ENCODE results near the gene MED27. TPM values are rescaled to one million over a fixed set of nuclear protein-coding genes. Genes with fewer than 3 reads are reported as not detected.

Gene MED27
- total and polyA plus RNA-seq, 7 donors: 10.7 to 24.4 (median 14.2) TPM

DNA sequence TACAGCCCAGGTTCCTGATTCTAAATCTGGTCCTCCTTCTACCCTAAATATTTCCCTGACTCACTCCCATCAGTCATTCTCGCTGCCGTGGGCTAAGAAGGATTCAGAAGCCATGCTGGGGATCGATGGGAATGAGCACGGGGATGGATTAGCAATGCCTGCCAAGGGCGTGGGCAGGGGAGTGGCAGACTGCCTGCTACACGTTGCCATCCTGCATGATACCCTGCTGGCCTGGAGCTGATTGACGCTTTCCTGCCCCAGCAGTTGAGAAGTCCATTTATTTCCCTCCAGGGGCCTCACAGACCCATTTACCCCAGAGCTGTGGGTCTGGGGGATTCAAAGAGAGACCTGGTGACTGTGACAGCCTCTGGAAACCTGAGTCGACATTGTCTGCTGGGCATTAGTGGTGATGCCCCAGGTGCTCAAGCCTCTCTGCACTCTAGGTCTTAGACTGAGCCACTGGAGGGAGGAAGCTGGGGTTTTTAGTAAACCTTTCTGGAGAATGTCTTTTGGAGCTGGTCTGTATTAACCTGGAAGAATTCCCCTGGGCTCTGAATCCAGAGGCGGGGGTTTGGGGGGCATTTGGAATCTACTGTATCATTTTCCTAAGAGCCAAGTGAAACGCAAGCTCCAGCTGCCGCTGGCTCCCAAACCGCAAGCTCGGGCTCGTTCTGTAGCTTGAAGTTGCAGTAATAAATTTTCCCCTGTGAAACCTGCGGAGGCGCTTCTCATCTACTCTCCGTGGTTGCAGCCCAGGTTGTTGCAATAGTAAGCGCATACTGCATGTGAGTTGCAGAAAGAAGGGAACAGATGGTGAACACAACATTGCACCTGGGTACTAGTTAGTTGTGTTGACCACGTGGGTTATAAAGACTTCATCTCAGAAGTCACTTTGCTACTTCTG, 263.4 kb downstream of the MED27 start:
- no peak overlapping the region for H3K4me3 ChIP-seq
- DNase-seq (no peak), ATAC-seq (no peak)
- no peak overlapping the region for H3K27ac ChIP-seq
- WGBS, 3 donors: 25 to 28% (median 25%) methylated on average over 19 of the region's 19 CpGs
- no peaks in the 10 kb centered on the region for H3K4me1 ChIP-seq
- H3K36me3 ChIP-seq (ENCODE audit: insufficient read depth in 1 of 2, low read depth in 1 of 2): no peaks in the 10 kb centered on the region
- TF ChIP-seq CTCF (IDR thresholded peaks at IDR 0.05): no peak
- no peaks in the 10 kb centered on the region for H3K9me3 ChIP-seq
- intact Hi-C loops (cut with DNase I): no loop called here
- peaks cover 0 to 75% (median 20%) of the 10 kb centered on the region in 3 donors for H3K27me3 ChIP-seq (ENCODE audit: insufficient read depth in 3 of 3, low read length in 2 of 3)

DNA sequence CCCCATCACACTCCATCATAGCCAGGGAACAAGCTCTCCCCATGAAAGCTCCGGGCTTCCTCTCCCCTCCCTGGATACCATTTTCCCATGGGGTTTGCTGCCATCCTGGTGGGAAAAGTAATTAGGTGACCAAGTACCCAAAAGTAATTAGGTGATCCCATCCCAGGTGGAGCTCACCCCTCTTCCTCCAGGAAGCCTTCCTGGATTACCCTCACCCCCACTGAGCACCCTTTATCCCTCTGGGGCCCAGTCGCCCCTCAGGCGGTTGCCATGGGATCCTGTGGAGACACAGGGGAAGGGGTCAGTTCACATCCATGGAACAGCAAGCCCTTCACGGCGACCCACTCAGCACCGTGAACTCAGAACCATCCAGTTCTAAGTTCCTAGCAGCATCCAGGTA, 265.0 kb downstream of the MED27 start:
- no peaks in the 10 kb centered on the region for H3K4me1 ChIP-seq
- no peak for DNase-seq
- H3K9me3 ChIP-seq: no peaks in the 10 kb centered on the region
- no peak for TF ChIP-seq CTCF (IDR thresholded peaks at IDR 0.05)
- no peaks in the 10 kb centered on the region for H3K36me3 ChIP-seq (ENCODE audit: insufficient read depth in 1 of 2, low read depth in 1 of 2)
- H3K4me3 ChIP-seq: no peak overlapping the region
- intact Hi-C loops (cut with DNase I): no loop called here
- 80 to 89% (median 85%) methylated on average over 6 of the region's 6 CpGs for WGBS, 3 donors
- H3K27ac ChIP-seq: no peak overlapping the region
- peaks cover 0 to 74% (median 25%) of the 10 kb centered on the region in 3 donors for H3K27me3 ChIP-seq (ENCODE audit: insufficient read depth in 3 of 3, low read length in 2 of 3)
- ATAC-seq: no peak

- Histone ChIP-seq H3K27me3 (ENCODE audit: insufficient read depth in 3 of 3, low read length in 2 of 3) (peaks cover 0 to 72% (median 29%) of the 10 kb centered on the region in 3 donors), H3K9me3 (no peaks in the 10 kb centered on the region), H3K36me3 (ENCODE audit: insufficient read depth in 1 of 2, low read depth in 1 of 2) (no peaks in the 10 kb centered on the region), H3K4me3 (no peak overlapping the region), H3K4me1 (no peaks in the 10 kb centered on the region), H3K27ac (no peak overlapping the region)
- DNase-seq (no peak), ATAC-seq (no peak)
- no peak for TF ChIP-seq CTCF (IDR thresholded peaks at IDR 0.05)
- 67 to 74% (median 69%) methylated on average over 8 to 9 of the region's 9 CpGs for WGBS, 3 donors
- intact Hi-C loops (cut with DNase I): no loop called here
These were observed 266.6 kb downstream of the MED27 start for GRCh38 chr9:131813116-131813515.

DNA sequence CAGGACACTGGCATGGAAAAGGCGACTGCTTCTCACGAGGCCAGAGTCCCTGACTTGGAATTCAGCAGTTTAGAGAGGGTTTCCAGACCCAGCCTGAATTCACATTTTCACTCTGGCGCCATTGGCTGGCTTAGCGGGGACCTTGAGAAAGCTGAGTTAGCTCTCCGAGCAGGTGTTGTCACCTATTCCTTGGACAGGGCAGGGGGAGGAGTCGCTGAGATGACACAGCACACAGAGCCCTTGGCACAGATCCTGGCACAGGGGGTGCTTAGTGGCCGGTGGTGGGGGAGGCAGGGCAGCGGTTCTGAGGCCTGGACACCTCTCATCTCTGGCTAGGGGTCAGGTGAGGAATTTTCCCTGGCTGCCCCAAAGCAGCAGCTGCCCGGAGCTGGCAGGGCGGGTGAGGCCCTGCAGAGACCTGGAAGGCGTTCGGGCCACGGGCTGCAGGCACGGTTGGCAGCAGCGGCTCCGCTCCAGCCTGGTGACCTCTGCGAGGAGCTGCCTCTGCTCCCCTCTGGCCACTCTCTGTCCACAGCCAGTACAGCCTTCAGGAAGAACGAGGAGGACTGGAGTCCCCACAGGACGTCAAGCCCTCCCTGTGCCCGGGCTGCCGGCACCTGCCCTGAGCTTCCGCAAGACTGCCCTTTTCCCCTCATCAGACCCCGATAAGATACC, 267.4 kb downstream of the MED27 start:
- intact Hi-C loops (cut with DNase I): no loop called here
- 60 to 66% (median 65%) methylated on average over 23 of the region's 23 CpGs for WGBS, 3 donors
- no peak overlapping the region for H3K4me3 ChIP-seq
- no peak for TF ChIP-seq CTCF (IDR thresholded peaks at IDR 0.05)
- DNase-seq: no peak
- H3K27me3 ChIP-seq (ENCODE audit: insufficient read depth in 3 of 3, low read length in 2 of 3): peaks cover 0 to 69% (median 31%) of the 10 kb centered on the region in 3 donors
- no peaks in the 10 kb centered on the region for H3K4me1 ChIP-seq
- no peaks in the 10 kb centered on the region for H3K9me3 ChIP-seq
- no peaks in the 10 kb centered on the region for H3K36me3 ChIP-seq (ENCODE audit: insufficient read depth in 1 of 2, low read depth in 1 of 2)
- no peak overlapping the region for H3K27ac ChIP-seq
- ATAC-seq: no peak

All from psoas muscle (tissue), 8 donors.